HG03439 (cell line): Measurements from ENCODE around the gene POLR3G.

ENCODE experiments used
- ATAC-seq: cut with Tn5 transposase; IDR thresholded peaks from one replicate; pipeline ENCODE4 v1.9.1; 2021; ENCODE audit warnings: mild to moderate bottlenecking, moderate library complexity; ENCODE audit not compliant: unreplicated experiment

Gene POLR3G

DNA sequence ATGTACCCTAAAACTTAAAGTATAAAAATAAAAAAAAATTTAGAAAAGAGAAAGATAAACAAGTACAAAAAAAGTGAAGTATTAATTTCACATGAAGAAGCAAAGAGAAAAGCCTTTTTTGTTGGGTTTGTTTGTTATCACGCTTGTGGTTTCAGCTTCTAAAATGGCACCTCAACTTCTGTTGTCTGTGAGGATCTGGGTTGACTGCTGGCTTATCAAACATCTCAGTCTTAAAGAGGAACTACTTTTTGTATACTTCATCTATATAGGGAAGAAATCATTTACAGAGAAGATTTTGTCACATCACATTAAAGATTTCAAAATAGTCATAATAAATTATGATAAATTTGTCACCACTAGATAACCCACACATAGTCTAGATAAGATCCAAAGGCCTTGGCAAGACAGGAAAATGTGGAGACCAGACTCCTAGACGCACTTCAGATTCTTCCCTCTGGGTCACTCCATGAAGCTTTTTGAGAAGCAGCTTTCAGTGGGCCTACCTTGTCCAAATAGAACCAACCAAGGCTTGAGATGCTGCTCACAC lies 75.1 kb downstream of the POLR3G start:
- no peak for ATAC-seq

- no peak for ATAC-seq
Measured at GRCh38 chr5:90550963-90551362, 76.3 kb downstream of the POLR3G start.

- ATAC-seq, result no peak
Measured at GRCh38 chr5:90551376-90551775, 76.7 kb downstream of the POLR3G start.

GRCh38 chr5:90553711-90554110 lies 79.0 kb downstream of the POLR3G start:
- ATAC-seq, result no peak

DNA sequence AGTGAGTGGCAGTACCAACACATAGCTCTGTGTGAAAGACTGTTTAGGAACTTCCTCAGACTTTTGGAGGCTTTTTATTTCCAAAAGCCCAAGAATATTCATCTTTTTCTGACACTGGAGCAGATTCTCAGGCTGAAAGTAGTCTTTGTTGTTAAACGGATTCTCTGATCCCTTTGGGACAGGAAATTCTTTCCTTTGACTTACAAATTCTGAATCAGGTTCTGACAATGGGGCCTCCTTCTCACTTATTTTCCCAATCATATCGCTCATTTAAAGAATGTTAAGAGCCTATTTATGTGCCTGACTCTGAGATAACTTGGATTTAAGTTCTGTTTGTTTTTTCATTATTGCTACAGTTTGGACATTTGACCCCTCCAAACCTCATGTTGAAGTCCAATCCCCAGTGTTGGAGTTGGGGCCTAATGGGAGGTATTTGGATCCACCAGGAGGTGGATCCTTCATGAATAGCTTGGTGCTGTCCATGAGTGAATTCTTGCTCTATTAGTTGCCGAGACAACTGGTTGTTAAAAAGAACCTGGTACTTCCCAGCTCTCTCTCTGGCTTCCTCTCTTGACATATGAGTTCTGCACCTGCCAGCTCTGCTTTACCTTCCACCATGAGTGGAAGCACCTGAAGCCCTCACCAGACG lies 79.8 kb downstream of the POLR3G start:
- no peak for ATAC-seq

DNA sequence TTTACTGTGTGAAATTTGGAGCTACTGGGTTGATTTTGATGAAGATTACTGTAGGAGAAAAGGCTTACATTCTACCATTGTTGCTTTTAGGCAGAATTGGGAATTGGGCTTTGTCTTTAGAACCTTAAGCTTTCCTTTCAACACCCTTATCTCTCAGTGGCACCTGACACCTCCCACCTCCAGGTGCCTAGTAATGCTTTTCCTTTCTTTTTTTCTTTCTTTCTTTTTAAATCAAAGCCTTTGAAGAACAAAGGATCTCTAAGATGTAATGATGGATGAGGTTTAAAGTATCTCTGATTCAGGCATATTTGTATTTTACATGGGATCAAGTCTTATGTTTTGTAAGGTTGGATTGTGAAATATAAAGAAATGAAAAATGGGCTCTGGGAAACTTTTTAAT lies 81.0 kb downstream of the POLR3G start:
- no peak for ATAC-seq

DNA sequence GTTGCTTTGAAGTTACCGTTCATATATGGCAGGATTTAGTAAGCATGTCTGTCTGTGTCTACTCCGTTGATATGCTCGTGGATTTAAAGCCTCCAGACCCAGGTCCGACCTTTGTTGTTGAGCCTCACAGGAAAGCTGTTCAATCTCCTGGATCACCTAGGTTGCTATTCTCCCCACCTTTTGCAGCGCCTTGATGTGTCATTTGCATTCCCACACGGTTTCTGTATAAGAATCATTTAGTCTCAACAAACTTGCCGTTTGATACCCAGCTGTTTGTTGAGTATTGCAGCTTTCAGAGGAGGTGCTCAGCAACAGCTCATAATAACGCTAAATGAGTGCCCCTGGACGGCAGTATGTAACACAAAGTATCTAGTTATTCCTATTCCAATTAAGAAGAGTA lies 82.7 kb downstream of the POLR3G start:
- ATAC-seq, result no peak

- ATAC-seq, result no peak
Measured at GRCh38 chr5:90557871-90558270, 83.2 kb downstream of the POLR3G start.

GRCh38 chr5:90558344-90559192 lies 83.9 kb downstream of the POLR3G start, which contains the start of gene ADGRV1:
Gene ADGRV1, plus strand, starts transcription at chr5:90558797. Its CDS starts 99 bp downstream, at chr5:90558896.
- no peak for ATAC-seq

- no peak for ATAC-seq
Measured at GRCh38 chr5:90560771-90561170, 86.1 kb downstream of the POLR3G start.

GRCh38 chr5:90561766-90562165 lies 87.1 kb downstream of the POLR3G start:
- no peak for ATAC-seq

- no peak for ATAC-seq
Measured at GRCh38 chr5:90562341-90562740, 87.7 kb downstream of the POLR3G start.

GRCh38 chr5:90563108-90563507 lies 88.4 kb downstream of the POLR3G start:
- no peak for ATAC-seq
